PFSK-1 (cell line): ENCODE measurements around the gene TRAPPC2B.

Experiments
- FOXP2 ChIP-seq: optimal IDR thresholded peaks from 2 replicates; pipeline ENCODE3; 2011; ENCODE audit warnings: borderline replicate concordance, control low read depth, inconsistent platforms; ENCODE audit not compliant: insufficient read depth; ENCODE audit errors: extremely low read length, extremely low read depth
- POLR2AphosphoS5 ChIP-seq: IDR thresholded peaks from 2 replicates; pipeline ENCODE4 v1.6.1; 2012; ENCODE audit warnings: low read depth, mild to moderate bottlenecking, control low read depth, low read length, moderate library complexity
- REST ChIP-seq, 2 experiments: IDR thresholded peaks; 2 replicates each; pipeline versions ENCODE4 v1.6.1 to v1.8.0; 2011 to 2012; ENCODE audit warnings: low read depth in 2 of 2, low read length in 2 of 2, control low read depth in 1 of 2, inconsistent platforms in 1 of 2, mild to moderate bottlenecking in 1 of 2, moderate library complexity in 1 of 2; ENCODE audit not compliant: insufficient read depth in 1 of 2
- SIN3A ChIP-seq: IDR thresholded peaks from 2 replicates; pipeline ENCODE4 v1.6.1; 2012; ENCODE audit warnings: mild to moderate bottlenecking, low read length, moderate library complexity, borderline replicate concordance; ENCODE audit not compliant: insufficient read depth
- TAF1 ChIP-seq: IDR thresholded peaks from 2 replicates; pipeline ENCODE4 v1.6.1; 2012; ENCODE audit warnings: low read length, control low read depth, borderline replicate concordance; ENCODE audit not compliant: insufficient read depth

- TF ChIP-seq POLR2AphosphoS5, result no peak
- TF ChIP-seq SIN3A, result no peak
- TF ChIP-seq TAF1, result no peak
- TF ChIP-seq REST (IDR thresholded peaks at IDR 0.05; ENCODE audit: insufficient read depth in 1 of 2, low read depth in 2 of 2, low read length in 2 of 2), result no peak
- TF ChIP-seq FOXP2, result no peak
Measured at GRCh38 chr19:57382806-57383488, 19.6 kb downstream of the TRAPPC2B start.
